Measurements from ENCODE around the gene KIF9. TPM values are rescaled to one million over a fixed set of nuclear protein-coding genes. Genes with fewer than 3 reads are reported as not detected.
"Not testable (repeated sequence)": the region's sequence is repeated elsewhere in the genome, so short reads cannot be mapped to it uniquely, and the experiment has no call there.

The KIF9 gene
- total RNA-seq, 1 donor from 2014 or later = 2.4 TPM

DNA sequence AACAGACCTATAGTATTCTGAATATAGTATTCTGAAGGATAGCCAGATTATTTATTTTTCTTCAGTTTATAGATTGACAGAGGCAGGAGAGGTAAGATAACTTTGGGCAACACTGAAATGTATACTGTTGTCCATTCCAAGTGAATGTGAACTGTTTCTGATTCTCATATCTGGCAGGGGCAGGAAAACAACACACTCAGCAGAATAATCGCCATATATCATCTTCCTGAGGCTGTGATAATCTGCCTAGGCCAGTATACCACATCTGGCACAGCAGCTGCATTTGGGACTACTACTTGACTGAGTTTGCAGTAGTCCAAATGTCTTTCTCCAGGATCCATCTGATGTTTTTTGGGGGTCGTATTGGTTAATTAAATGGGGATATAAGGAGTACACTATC is 96.3 kb downstream of the KIF9 start:
- Mint-ChIP-seq H3K27me3 (ENCODE audit: unreplicated experiment) (no peaks in the 10 kb centered on the region), H3K4me3 (ENCODE audit: unreplicated experiment) (no peak overlapping the region), H3K36me3 (ENCODE audit: unreplicated experiment) (no peaks in the 10 kb centered on the region), H3K27ac (ENCODE audit: unreplicated experiment) (no peak overlapping the region), H3K9me3 (ENCODE audit: unreplicated experiment) (no peaks in the 10 kb centered on the region), H3K4me1 (ENCODE audit: low read depth, unreplicated experiment) (no peaks in the 10 kb centered on the region)
- DNase-seq = no peak
- TF ChIP-seq, protein P1, sequence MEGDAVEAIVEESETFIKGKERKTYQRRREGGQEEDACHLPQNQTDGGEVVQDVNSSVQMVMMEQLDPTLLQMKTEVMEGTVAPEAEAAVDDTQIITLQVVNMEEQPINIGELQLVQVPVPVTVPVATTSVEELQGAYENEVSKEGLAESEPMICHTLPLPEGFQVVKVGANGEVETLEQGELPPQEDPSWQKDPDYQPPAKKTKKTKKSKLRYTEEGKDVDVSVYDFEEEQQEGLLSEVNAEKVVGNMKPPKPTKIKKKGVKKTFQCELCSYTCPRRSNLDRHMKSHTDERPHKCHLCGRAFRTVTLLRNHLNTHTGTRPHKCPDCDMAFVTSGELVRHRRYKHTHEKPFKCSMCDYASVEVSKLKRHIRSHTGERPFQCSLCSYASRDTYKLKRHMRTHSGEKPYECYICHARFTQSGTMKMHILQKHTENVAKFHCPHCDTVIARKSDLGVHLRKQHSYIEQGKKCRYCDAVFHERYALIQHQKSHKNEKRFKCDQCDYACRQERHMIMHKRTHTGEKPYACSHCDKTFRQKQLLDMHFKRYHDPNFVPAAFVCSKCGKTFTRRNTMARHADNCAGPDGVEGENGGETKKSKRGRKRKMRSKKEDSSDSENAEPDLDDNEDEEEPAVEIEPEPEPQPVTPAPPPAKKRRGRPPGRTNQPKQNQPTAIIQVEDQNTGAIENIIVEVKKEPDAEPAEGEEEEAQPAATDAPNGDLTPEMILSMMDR (IDR thresholded peaks at IDR 0.05; ENCODE audit: partially characterized antibody, unreplicated experiment) = no peak

DNA sequence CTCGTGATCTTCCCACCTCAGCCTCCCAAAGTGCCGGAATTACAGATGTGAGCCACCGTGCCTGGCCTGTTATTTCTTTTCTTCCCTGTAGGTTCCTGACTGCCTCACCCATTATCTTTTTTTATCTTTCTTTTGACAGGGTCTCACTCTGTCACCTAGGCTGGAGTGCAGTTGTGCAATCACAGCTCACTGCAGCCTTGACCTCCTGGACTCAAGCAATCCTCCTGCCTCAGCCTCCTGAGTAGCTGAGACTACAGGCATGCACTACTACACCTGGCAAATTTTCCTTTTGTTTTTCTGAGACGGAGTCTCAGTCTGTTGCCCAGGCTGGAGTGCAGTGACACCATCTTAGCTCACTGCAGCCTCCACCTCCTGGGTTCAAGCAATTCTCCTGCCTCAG is 100.9 kb downstream of the KIF9 start:
- H3K27ac Mint-ChIP-seq (ENCODE audit: unreplicated experiment); H3K27me3 Mint-ChIP-seq (ENCODE audit: unreplicated experiment); H3K4me1 Mint-ChIP-seq (ENCODE audit: low read depth, unreplicated experiment); H3K4me3 Mint-ChIP-seq (ENCODE audit: unreplicated experiment); DNase-seq; H3K36me3 Mint-ChIP-seq (ENCODE audit: unreplicated experiment); H3K9me3 Mint-ChIP-seq (ENCODE audit: unreplicated experiment): not testable (repeated sequence)

DNA sequence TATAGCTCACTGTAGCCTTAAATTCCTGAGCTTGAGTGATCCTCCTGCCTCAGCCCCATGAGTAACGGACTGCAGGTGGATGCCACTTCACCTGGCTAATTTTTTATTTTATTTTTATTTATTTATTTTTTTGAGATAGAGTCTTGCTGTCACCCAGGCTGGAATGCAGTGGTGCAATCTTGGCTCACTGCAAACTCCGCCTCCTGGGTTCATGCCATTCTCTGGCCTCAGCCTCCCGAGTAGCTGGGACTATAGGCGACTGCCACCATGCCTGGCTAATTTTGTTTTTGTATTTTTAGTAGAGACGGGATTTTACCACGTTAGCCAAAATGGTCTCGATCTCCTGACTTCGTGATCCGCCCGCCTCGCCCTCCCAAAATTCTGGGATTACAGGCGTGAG is 102.6 kb downstream of the KIF9 start:
- DNase-seq; H3K4me3 Mint-ChIP-seq (ENCODE audit: unreplicated experiment); H3K27me3 Mint-ChIP-seq (ENCODE audit: unreplicated experiment); H3K9me3 Mint-ChIP-seq (ENCODE audit: unreplicated experiment); H3K27ac Mint-ChIP-seq (ENCODE audit: unreplicated experiment); H3K36me3 Mint-ChIP-seq (ENCODE audit: unreplicated experiment); H3K4me1 Mint-ChIP-seq (ENCODE audit: low read depth, unreplicated experiment): not testable (repeated sequence)

Other genes starting within 250 kb of the KIF9 start
- 59.1 TPM for gene SETD2, start 118.7 kb downstream of the KIF9 start, total RNA-seq (ENCODE audit: unreplicated experiment)
- gene KLHL18, start 145 bp upstream of the KIF9 start, total RNA-seq (ENCODE audit: unreplicated experiment) = 47.4 TPM
- 71.0 TPM for gene PTPN23, start 98.2 kb upstream of the KIF9 start, total RNA-seq (ENCODE audit: unreplicated experiment)
- 82.7 TPM for gene SCAP, start 193.1 kb upstream of the KIF9 start, total RNA-seq (ENCODE audit: unreplicated experiment)
- 40.0 TPM for gene ELP6, start 230.9 kb upstream of the KIF9 start, total RNA-seq (ENCODE audit: unreplicated experiment)